ENCODE data around the gene MTX3.

GRCh38 chr5:79936002-79936645 lies 54.9 kb downstream of the MTX3 start:
- TF ChIP-seq CTCF (IDR thresholded peaks at IDR 0.05) (no peak), POLR2AphosphoS5 (IDR thresholded peaks at IDR 0.05) (no peak)
